HG03045 (cell line): ENCODE data around the gene CACNA2D2.

ENCODE experiments used
- ATAC-seq: cut with Tn5 transposase; IDR thresholded peaks from one replicate; pipeline ENCODE4 v1.9.1; 2021; ENCODE audit warnings: mild to moderate bottlenecking, moderate library complexity; ENCODE audit not compliant: unreplicated experiment

The CACNA2D2 gene

DNA sequence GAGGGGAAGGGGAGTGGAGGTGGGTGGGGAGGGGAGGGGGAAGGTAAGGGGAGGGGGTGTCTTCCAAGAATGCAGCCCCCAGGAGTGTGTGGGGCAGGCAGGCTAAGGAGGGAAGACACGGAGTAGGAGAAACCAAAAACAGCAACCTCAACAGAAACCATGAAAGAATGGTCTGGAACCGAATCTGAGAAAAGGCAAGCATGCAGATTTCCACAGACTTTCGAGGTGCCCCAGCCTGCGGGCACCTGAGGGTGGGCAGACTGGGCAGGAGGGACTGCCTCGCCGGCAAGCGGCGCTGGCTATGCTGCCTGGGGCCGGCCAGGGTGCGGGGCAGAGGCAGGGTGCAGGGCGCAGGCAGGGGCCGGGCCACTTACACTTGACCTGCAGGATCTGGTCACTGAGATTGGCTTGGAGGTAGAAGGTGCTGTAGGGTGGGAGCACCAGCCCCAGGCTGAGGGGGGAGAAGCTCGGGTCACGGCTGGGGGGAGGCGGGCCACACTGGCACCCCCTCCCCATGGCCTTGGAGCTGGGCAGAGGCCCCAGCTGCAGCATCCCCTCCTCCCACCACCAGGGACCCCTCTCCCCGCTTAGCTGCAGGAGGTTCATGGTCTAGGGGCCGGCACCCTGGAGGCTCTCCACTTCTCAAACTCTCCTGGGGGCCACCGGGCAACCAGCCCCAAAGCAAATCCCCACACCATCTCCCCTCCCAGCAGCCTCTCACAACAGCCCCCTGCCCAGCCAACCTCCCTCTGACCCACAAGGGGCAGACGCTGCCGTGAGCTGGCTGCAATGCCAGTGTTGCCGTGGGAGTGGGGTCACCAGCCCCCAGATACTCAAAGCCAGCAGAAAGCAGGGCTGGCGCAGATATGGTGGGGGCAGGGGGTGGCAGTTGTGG lies 128.8 kb downstream of the CACNA2D2 start:
- ATAC-seq = no peak

DNA sequence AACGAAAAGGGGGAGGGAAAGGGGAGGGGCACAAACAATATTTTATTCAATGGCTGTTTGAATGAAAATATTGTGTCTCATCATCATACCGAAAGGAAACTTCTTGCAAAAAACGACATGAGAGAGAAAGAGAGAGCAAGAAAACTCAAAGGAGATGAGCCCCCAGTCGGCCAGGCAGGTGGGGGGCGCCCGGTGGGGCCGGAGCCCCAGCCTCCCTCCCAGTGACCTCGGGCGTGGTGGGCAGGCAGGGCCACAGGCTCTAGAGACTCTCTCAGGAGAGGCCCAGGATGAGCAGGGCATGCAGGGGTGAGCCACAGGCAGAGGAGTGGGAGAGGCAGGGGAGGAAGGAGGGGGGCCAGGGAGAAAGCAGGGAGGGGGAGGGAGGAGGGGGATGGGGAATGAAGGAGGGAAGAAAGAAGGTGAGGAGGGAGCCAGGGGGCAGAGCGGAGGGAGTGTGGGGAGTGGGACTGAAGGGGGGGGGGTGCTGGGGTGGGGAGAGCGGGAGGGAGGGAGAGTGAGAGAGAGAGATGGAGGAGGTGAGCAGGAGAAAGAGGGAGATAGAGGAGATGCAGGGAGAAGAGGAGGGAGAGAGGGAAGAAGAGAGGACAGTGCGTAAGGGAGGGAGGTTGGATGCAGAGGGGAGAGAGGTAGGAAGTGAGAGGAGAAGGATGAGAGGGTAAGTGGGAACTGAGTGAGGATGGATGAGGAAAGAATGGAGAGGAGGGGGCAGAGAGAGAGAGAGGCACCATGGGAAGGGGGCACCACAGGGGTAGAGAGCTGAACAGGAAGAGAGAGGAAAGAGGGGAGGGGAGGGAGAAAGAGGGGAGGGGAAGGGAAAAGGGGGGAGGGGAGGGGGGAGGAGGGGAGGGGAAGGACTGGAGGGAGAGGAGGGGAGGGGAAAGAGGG lies 130.0 kb downstream of the CACNA2D2 start:
- no peak for ATAC-seq

DNA sequence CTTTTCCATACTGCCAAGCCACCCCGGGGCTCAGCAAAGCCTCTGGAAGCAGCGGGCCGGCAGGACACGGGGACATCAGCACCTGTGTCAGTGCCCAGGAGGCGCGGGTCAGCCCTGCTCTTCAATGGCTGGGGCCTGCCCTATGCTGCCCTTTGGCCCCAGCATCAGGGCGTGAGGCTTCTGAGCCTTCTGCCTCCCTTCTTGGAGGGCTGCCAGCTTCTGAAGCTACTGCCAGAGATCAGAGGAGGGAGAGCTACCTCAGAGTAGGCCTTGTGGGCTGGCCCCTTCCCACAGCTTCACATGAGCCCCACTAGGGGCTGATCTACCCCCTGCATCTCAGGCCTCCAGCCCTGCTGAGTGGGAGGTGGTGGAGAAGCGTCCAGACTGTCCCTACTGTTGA lies 131.1 kb downstream of the CACNA2D2 start:
- no peak for ATAC-seq

DNA sequence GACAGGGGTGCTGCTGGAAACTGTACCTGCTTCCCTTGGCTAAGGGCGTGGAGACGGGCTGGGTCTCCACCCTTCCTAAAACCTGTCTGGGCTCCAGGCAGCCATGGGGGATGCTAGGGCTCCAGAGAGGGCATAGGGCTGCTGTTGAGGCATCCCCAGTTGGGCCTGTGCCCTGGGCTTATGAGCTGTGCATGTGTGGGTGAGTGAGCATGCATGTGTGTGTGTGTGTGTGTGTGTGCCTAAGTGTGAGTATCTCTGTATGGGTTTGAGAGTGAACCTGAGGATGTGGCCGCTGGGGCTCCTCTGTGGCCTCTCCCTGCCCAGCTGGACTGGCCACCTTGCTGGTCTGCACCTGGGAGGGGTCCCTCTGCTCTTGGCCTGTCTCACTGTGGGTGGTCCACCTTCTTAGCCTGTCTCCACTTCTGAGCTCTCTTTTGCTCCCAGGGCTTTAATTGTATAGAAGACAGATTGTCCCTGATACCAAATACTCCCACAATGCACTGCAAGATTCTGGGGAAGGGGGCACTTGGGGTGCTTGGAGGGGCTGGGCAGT lies 132.2 kb downstream of the CACNA2D2 start:
- no peak for ATAC-seq

DNA sequence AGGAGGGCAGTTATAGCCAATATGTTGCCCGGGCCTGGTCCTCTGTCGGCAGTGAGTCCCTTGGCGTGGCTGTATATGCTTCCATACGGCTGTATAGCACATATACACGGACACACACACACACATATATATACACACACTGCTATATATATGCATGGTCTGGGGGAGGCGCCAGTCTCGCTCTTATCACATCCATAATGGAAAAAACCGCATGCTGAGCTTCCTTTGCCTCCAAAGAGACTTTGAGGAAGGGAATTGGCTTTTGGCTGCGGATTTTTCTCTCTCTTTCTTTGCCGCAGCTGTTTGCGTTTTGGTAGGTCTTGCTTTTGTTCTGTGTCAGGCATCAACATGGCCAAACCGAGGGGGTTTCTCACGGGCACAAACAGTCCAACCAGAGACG lies 132.8 kb downstream of the CACNA2D2 start:
- no peak for ATAC-seq

DNA sequence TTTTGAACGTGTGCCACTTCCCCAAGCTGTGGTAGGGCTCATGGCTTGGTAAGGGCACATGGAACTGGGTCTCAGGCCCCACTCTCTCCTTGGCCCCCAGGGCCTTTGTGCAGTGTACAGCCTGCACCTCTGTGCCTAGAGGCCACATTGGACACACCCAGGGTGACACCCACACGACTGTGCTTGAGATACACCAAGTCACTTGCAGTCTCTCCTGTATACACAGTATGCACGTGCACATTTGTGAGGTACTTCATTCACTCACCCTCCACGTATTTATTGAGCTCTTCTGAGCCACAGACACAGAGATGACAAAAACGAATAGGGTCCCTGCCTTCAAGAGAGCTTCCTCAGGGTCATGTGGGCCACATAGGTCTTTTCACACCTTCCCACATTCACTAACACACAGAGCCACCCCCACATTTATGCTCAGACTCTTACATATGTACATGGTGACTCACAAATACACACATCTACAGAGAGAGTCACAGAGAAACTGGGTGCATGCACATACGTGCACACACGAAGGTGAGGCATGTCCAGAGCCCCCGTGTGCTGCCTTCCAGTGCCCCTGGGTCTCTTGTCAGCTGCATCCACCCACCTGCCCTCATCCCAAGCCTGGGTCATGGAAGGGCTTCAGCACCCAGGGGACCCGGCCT lies 134.3 kb downstream of the CACNA2D2 start:
- no peak for ATAC-seq

DNA sequence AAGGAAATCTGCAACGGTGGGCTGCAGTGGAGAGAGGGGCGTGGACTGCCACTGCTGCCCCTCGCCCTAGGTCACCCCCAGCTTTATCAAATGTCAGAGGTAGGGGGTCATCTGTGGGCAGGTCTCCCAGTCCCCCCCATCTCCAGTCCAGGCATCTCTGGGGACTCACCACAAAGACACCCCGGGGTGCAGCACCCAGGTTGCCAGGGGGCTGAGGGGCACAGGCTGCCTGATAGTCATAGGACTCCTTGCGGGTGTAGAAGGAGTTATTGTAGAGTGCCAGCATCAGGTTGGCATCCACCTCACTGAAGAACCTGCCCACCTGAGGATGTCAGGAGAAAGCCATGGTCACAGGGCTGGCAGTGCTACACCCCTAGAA lies 137.6 kb downstream of the CACNA2D2 start:
- ATAC-seq = no peak

DNA sequence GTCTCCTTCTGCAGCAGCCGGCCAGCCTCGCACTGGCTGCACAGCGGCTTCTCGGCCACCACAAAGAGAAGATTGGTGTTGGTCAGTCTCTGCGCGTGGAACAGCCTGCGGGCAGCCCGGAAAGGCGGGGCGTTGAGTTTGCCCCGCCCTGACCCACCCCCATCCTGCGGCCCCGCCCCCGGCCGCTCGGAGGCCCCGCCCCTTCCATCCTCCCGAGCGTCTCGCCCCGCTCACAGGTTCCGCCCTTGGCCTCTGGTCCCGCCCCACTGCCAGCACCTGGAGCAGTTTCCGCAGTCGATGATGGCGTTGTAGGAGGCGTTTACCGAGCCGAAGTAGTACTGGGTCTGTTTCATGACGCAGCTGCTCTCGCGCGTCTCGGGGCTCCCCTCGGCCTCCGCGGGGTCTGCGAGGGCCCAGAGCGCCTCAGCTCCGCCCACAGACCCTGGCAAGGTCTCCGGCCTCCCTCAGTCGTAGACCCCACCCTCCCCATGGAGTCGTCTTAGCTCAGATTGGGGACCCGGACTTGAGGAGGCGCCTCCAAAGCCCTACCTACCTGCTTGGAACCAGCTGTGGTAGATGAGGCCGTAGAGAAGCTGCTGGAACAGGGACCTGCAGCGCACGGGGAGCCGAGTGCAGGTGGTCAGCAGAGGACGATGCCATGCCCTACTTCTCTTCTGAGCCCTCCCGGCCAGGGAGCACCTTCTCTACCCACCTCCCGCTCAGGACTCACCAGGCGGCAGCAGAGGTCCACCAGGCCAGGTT lies 138.2 kb downstream of the CACNA2D2 start:
- peak; percentile 75 for ATAC-seq

DNA sequence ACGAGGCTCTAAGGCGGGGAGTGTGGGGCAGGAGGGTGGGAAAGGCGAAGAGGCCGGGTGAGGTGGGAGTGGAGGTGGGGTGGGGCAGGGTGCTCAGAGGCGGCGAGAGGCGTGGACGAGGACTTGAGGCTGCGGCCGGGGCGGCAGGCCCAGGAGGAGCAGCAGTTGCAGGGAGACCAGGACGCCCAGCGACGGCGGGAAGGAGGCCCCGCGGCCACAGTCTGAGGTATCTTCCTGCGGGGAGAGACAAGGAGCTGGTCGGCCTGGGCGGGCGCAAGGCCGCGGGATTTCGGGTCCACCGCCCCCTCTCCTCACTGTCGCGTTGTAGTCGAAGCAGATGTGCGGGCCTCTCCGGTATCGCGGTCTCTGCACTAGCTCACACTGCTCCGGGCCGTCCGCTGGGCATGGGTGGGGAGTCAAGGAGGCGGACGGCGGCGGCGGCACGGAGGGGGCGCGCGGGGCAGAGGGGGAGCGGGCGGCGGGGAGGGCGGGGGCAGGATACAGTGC lies 138.8 kb downstream of the CACNA2D2 start:
- peak; percentile 9 for ATAC-seq

DNA sequence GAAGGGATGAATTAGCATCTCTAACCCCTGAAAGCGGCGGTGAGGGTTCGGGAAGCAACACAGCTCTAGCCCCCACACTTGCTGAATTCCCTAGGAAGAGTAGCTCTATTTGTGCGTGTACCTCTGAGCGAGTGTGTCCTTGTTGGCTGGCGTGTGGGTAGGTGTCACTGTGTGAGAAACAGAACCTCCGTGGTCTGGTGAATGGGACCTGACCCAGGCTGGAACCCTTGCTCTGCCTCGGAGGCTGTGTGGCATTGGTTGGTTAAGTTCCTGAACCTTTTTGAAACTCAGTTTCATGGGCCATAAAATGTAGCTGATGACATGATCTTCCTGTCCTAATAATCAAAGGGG lies 143.7 kb downstream of the CACNA2D2 start:
- peak; percentile 5 for ATAC-seq

DNA sequence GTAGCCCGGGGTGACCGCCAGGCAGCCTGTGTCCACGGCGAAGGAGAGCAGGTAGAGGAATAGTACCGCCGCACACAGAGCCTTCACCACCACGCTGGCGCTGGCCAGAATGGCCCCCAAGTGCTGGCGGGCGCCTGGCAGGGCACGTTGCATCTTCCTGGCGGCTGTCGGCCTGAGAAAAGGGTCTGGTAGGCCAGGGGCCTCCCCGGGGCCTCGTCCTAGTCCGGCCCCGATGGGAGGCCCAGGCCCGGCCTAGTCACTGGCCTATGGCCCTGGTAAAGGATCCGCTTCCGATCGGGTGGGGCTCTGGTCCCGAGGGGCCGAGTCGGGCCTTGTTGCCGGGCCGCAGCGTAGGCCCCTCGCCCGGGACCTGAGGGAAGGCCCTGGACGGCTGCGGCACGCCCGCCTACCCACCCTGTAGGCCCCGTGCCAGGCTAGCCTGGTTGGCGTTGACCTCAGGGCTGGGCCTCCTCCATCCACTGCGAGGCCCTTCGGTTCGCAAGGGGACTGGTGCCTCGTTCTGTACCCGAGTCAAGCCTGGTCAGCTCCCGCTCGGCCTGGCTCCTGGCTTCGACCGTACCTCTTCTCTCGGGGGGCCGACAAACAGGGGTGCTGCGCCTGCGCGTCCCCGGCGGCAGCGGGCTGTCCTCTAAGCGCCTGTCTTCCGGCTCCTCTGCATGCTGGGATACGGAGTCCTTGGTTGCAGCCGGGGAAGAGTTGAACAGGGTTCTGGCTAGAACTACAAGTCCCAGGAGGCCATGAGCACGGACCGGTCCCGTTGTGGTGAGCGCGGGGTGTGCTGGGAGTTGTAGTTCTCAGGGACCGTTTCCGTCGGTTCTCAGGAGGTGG lies 144.3 kb downstream of the CACNA2D2 start, which contains the start of gene TMEM115:
TSS of gene TMEM115 (minus strand) at position 611 of the 849 bp plus-strand sequence. CDS start at position 153, 458 bp downstream.
- ATAC-seq = peak; percentile 99

DNA sequence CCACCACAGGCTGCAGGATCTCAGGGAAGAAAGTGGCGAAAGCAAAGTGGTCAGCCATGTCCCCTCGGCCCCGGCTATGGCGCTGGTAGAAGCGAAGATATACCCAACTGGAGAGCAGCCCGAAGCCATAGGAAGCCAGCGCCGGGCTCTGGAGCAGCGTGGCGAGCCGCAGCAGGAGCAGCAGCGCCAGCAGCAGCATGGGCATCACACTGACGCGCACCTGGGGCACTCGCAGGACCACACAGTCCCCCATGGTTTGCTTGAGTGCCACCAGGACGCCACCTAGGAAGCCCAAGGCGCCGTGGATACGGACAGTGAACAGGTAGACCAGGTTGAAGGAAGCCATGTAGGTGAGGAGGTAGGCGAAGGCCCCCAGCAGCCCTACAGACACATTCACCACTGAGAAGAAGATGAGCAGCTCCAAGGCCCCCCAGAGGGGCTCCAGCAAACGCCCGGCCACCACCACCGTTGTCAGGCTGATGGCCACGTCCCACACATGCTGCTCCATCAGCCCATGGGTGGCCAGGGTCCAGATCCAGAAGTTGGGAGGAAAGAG lies 145.0 kb downstream of the CACNA2D2 start:
- no peak for ATAC-seq

DNA sequence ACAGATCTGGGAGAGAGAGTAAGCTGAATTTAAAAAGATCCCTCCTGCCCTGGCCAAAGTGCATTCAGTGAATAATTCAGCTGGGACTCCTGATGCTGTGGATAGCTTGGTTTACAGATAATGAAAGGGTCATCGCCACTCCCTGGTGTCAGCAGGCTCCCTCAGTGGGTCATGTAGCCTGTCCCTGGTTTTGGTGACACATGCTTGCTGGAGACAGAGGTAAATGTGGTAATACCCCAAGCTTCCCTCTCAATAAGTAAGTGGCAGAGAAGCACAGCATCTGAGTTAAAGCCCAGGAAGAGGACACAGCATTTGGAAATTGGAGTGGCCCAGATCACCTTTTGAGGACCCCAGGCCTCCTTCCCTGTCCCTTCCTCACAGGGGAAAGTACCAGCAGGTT lies 146.0 kb downstream of the CACNA2D2 start:
- no peak for ATAC-seq

DNA sequence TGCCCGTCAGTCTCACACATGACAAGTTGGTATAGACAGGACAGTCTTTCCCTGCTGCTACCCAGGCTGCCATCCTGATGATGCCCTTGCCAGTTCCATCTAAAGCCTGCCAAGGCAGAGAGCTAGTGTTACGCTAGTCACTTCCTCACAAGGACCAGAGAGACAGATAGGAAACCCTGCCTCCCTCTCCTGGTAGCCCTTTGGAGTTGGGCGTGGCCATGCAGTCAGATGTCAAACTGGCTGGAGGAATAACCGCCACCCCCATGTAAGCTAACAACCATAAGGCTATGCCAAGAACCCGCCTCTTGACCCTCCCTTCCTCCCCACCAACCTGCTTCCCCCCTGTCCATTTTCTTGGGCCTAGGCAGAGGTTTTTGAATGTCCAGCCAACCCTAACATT lies 146.9 kb downstream of the CACNA2D2 start:
- ATAC-seq = no peak

DNA sequence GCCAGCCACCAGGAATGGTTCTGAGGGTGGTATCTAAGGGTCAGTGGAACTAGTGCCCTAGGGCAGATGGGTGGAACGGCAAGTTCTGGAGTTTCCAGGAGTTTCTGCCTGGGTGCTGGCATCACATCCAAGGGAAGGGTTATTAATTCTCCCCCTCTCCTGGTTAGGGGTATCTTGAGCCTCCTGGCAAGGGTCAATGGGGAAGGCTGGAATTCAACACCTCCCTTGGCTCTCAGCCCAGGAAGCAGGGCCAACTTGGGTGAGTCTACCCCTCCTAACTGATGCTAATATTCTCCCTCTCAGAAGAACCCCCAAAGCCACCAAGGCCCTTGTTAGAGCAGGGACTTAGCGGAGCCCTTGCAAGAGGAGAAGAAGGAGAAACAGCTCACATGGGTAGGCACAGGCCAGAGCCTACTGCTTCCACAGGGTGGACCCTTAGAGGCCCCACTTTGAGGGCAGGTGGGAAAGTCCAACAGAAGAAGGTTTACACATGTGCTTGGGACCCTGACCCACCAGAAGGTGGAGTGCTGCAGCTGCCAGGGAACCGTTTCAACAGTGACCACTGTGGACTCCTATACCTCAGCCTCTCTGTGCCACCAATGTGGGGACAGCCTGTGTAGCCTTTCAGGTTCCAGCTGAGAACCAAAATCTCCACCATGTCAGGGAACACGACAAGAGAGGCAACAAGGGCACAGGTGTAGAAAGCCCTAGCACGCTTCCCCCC lies 147.4 kb downstream of the CACNA2D2 start:
- ATAC-seq = no peak

DNA sequence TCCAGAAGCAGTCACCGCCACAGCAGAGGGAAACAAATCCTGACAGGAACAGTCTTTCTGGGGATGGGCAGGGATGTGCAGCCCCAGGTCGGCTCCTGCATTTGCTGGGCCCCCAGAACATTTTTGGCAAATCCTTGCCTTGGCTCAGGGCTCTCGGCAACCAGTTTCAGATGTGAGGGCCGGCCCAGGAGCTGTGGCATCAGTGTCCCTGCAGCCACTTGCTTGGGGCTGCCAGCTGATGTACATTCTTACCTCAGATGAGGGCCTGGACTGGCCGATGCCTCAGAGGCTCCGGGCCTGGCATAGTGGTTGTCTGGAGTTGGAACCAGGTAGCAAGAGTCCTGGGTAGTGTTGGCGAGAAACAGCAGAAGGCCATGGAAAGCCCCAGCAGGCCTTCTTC lies 148.6 kb downstream of the CACNA2D2 start:
- no peak for ATAC-seq

DNA sequence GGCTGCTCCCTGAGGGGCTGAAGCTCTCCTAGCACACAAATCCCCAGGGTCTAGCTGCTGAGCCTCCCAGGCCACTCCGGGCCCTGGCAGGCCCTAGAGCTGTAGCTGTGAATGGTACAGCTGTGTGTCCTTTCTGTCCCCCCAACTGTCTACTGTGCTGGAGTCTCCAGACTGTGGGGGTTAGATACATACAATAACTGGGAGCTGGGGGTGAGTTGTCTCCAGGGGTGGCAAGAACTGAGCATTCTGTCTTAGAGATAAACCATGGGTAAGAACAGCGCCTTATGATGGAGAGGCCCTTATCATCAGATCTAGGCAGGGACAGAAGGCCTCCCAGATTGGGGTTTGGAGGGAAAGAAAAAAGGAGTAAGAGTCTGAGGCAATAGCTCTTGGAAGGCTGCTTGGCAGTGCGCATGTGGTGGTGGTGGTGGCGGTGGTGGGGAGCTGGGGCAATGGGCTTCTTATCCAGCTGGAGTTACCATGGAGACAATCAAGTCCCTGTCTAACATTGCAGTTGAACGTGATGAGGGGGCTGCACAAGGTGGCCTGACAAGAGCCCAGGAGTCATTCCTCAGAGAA lies 149.2 kb downstream of the CACNA2D2 start:
- ATAC-seq = no peak
